HG02884 (cell line): ENCODE measurements around the gene CXCR3.

Experiments
- ATAC-seq: cut with Tn5 transposase; IDR thresholded peaks from one replicate; pipeline ENCODE4 v1.9.1; 2021; ENCODE audit warnings: mild to moderate bottlenecking, moderate library complexity; ENCODE audit not compliant: unreplicated experiment

CXCR3 gene

GRCh38 chrX:71637253-71637618 lies 18.9 kb upstream of the CXCR3 start:
- ATAC-seq: no peak

- ATAC-seq: no peak
Measured at GRCh38 chrX:71636438-71637252, 18.3 kb upstream of the CXCR3 start.

GRCh38 chrX:71634366-71634765 lies 16.1 kb upstream of the CXCR3 start:
- no peak for ATAC-seq

- no peak for ATAC-seq
Measured at GRCh38 chrX:71632923-71633657, 14.8 kb upstream of the CXCR3 start.

- peak; percentile 54 for ATAC-seq
Measured at GRCh38 chrX:71629467-71629866, 11.2 kb upstream of the CXCR3 start.

GRCh38 chrX:71627588-71628404 lies 9.5 kb upstream of the CXCR3 start:
- no peak for ATAC-seq

GRCh38 chrX:71626576-71626975 lies 8.3 kb upstream of the CXCR3 start:
- ATAC-seq: no peak

GRCh38 chrX:71625471-71625870 lies 7.2 kb upstream of the CXCR3 start:
- no peak for ATAC-seq

- ATAC-seq: no peak
Measured at GRCh38 chrX:71623714-71624113, 5.4 kb upstream of the CXCR3 start.

- ATAC-seq: no peak
Measured at GRCh38 chrX:71622576-71623450, 4.5 kb upstream of the CXCR3 start.

GRCh38 chrX:71622032-71622575 lies 3.8 kb upstream of the CXCR3 start:
- ATAC-seq: no peak

- ATAC-seq: no peak
Measured at GRCh38 chrX:71621603-71622002, 3.3 kb upstream of the CXCR3 start.

GRCh38 chrX:71619986-71620385 lies 1.7 kb upstream of the CXCR3 start:
- no peak for ATAC-seq

GRCh38 chrX:71619193-71619592 lies 882 bp upstream of the CXCR3 start:
- no peak for ATAC-seq

- ATAC-seq: no peak
Measured at GRCh38 chrX:71618787-71619186, 476 bp upstream of the CXCR3 start.

GRCh38 chrX:71617742-71618141 lies 569 bp downstream of the CXCR3 start:
- no peak for ATAC-seq

- ATAC-seq: no peak
Measured at GRCh38 chrX:71616672-71617529, 1.4 kb downstream of the CXCR3 start.

- ATAC-seq: no peak
Measured at GRCh38 chrX:71615954-71616353, 2.4 kb downstream of the CXCR3 start.

- no peak for ATAC-seq
Measured at GRCh38 chrX:71615056-71615455, 3.3 kb downstream of the CXCR3 start.
